GM18873 (cell line): Measurements from ENCODE around the gene F13B.
"Not testable (repeated sequence)": the region's sequence is repeated elsewhere in the genome, so short reads cannot be mapped to it uniquely, and the experiment has no call there.

Experiments
- ATAC-seq: cut with Tn5 transposase; IDR thresholded peaks from one replicate; pipeline ENCODE4 v1.9.1; 2021; ENCODE audit warnings: mild to moderate bottlenecking, moderate library complexity, moderate number of reproducible peaks; ENCODE audit not compliant: unreplicated experiment, low FRiP score

Gene F13B

GRCh38 chr1:197066719-197067456 lies at the start of gene F13B:
F13B (minus strand) TSS chr1:197067260; CDS start chr1:197067223, 37 bp downstream.
- no peak for ATAC-seq

DNA sequence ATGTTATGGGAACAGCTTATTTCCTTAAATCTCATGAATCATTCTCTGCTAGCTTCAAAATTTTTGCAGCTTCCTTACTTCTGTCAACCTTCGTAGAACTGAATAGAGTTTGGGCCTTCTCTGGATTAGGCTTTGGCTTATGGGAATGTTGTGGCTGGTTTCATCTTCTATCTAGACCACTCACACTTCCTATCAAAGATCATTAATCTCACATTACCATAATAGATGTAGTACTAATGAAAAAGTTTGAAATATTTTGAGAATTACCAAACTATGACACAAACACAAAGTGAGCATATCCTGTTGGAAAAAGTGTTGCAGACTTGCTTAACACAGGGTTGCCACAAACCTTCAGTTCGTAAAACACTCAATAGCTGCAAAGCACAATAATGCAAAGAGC lies 49.1 kb upstream of the F13B start:
- no peak for ATAC-seq

DNA sequence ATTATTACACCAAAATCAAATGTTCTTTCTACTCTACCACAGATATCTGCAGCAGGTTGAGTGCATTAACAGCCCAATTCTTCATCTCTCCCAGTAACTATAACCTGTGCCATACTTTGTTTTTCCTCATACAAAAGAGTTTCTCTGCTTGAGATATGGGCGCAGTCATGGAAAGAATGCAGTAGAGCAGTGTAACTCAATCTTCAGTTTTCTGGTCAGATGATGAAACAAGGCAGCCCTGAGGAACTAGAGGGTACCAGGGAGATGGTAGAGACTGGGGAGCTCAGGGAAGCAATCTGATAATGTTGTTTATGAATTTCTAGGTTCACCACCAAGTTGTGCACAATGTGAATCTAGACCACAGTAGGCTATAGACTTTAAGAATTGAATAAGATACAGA lies 39.8 kb upstream of the F13B start:
- ATAC-seq = no peak

- ATAC-seq = no peak
Observed at GRCh38 chr1:197103300-197103699, 36.2 kb upstream of the F13B start.

- ATAC-seq = no peak
Observed at GRCh38 chr1:197101978-197102377, 34.9 kb upstream of the F13B start.

DNA sequence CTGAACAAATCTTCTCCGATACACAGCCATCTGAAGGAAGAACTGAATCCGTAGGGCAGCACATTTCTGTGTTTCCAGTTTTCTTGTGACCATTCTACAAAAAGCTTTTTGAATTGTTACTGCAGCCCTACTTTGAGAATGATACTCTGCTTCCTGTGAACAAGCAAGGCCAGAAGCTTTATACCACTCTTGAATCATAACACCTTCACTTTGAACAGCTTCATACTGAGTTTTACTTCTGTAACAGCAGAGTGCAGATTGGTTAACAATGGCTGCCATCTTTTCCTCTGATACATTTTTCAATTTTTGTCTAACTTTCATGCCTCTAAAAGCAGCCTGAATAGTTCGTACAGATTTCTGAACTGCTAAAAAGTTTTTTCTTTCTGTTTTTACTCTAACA lies 33.6 kb upstream of the F13B start:
- no peak for ATAC-seq

- no peak for ATAC-seq
Observed at GRCh38 chr1:197099444-197099843, 32.4 kb upstream of the F13B start.

DNA sequence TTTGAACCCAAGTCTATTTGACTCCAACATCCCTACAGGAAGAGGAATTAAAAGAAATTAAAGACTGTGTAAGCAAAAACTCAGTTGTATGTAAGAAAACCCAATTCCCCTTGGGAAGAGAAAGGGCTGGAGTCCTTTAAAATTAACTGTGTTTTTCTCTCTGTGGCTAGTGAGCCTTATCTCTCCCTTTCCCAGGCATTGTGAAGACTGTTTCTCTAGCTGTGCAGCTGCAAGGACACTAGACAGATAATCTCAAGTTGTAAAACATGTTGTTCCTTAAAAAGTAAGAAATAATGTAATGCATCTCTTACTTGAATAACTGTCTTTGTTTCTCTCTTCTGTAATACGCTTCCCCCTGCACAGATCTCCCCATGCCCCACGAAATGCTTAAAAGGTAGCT lies 29.9 kb upstream of the F13B start:
- ATAC-seq = not testable (repeated sequence)

GRCh38 chr1:197096137-197096536 lies 29.1 kb upstream of the F13B start:
- ATAC-seq = no peak

- no peak for ATAC-seq
Observed at GRCh38 chr1:197093226-197093885, 26.3 kb upstream of the F13B start.

- no peak for ATAC-seq
Observed at GRCh38 chr1:197092491-197093023, 25.5 kb upstream of the F13B start.

DNA sequence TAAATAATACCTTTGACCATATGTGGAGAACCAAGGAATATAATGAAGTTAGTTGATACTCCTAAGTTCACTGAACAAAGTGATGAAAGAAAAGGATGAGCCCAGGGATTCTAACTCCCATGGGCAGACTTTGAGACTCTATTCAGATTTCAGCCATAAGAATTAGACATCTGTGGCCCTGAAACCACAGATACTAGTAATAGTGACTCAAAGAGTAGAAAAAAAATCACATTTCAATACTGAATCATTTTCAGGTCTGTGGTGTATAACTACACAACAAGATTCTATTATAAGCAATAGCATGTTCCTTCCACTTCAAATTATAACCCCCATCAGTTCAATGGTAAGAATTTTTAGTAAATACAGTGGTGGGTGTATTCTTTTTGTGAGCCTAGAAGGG lies 16.4 kb upstream of the F13B start:
- no peak for ATAC-seq

DNA sequence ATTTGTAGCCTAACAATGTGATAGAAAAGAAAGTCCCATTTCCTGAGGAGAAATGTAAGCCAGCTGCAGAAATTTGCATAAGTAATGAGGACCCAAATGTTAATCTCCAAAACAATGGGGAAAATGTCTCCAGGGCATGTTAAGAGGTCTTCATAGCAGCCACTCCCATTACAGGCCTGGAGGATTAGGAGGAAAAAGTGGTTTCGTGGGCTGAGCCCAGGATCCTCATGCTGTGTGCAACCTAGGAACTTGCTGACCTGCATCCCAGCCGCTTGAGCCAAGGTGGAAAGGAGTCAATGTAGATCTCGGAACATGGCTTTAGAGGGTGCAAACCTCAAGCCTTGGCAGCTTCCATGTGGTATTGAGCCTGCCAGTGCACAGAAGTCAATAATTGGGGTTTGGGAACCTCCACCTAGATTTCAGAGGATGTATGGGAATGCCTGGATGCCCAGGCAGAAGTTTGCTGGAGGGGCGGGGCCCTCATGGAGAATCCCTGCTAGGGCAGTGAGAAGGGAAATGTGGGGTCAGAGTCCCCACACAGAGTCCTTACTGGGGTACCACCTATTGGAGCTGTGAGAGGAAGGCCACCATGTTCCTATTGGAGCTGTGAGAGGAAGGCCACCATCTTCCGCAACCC lies 14.2 kb upstream of the F13B start:
- ATAC-seq = no peak

GRCh38 chr1:197080323-197080722 lies 13.3 kb upstream of the F13B start:
- no peak for ATAC-seq

- ATAC-seq = no peak
Observed at GRCh38 chr1:197076585-197076984, 9.5 kb upstream of the F13B start.

GRCh38 chr1:197073978-197074377 lies 6.9 kb upstream of the F13B start:
- ATAC-seq = no peak

GRCh38 chr1:197067457-197067818 lies 378 bp upstream of the F13B start:
- no peak for ATAC-seq

DNA sequence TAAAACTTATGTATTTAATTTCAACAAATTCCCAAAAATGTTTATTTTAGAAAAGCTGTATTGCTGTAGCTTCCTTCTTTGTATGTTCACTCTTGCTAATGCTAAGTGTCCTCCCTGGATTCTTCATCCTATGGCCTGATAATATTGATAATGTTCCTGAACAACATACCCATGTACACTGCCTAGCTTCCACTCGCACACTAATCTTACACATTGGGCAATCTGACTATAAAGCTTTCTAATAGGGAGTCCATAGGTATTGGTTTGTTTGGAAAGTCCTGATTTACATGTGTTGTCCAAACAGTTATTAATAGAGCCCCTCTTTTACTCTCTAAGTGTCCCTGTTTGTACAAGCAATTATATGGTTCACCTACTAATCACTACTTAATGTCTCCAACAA lies 783 bp downstream of the F13B start:
- ATAC-seq = no peak

DNA sequence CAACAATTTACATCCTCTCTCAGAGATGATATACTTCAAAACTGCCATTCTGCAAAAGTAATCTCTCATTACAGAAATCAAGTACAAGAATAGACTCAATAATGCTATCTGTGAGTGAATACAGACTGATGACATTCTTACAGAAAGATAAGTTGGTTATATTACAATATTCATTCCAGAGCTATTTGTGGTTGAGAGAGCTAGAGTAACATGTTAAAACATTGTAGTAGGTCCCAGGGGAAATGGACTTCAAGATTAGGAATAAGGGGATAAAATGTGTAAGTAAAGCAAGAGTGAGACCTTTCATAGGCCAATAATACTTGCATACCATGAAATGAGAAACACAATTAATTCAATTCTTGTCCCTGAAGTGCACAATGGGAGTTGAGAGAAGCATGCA lies 1.5 kb downstream of the F13B start:
- no peak for ATAC-seq

- no peak for ATAC-seq
Observed at GRCh38 chr1:197063212-197063611, 3.8 kb downstream of the F13B start.

DNA sequence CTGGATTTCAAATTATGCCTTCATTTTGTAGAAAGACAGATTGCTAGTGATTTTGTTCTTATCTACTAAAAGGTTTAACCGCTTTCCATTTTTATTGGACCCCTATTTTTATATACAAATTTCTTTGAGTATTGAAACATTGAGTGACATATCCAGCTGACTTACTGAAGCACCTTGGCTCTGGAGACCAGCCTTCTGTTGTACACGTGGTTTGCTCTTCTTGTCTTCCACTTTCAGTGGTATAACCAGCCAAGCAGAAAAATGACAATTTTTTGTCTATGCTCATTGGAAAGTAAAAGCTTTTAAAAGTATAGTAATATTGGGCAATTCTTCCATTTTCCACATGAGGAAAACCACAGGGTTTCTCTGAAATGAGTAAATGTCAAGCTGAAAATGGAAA lies 4.4 kb downstream of the F13B start:
- no peak for ATAC-seq

DNA sequence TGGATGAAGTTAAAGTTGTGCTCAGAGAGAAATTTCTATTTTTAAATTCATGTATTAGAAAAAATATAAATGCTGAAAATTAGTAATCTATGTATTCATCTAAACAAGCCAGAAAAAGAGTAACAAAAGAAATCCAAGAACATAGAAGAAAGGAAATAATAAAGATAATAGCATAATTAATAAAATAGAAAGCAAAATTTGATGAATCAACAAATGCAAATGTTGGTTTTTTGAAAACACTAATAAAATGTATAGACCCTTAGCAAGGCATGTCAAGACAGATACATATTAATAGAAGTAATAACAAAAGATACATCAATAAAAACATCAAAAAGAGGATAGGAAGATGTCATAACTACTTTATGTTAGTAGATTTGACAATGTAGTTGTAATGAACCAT lies 18.0 kb downstream of the F13B start:
- no peak for ATAC-seq
